CD4-positive, alpha-beta T cell treated with Interleukin-4 for 4 hours (primary cell): Measurements from ENCODE around the gene CLCN4.

ENCODE experiments used
- DNase-seq: peaks from one replicate; pipeline ENCODE4 v3.0.0-alpha.2; 2020

CLCN4 gene

DNA sequence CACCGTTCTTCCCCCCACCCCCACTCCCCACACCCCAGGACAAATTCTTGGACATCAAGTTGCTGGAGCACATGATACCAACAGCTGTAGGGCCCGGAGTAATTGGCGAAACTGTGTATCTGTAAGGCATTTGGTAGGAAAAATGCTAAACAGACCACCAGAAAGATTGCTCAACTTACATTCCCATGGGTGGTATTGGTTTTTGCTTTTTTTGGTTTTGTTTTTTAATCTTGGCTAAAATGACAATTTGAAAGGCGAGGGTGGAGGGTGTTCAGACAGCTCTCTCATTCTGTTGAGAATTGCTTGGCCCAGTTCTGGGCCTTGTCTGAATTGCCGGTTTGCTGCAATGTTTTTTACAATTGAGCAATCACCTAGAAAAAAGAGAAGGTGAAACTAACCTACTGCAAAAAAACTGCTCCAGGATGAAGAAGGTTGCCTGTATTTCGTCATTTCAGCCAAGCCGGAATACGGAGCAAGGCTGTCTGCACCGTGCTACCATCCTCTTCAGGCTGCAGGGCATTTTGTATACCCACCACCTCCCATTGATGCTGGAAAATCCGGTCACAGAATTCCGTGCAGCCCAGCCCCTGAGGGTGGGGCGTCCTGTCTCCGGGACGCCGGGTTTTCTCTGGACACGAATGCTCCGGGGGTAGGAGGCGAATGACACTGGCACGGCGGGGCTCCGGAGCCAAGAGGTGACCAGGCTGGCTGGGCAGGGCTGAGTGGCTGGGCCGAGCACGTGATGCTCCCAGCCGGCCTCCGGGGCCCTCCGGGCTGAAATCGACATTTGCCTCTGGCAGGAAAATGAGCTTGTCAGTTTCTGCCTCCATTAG lies at the start of gene CLCN4:
CLCN4 (plus strand) TSS at position 777 of the 833 bp plus-strand sequence. CDS start 28,058 bp downstream, outside the sequence.
- DNase-seq: no peak

DNA sequence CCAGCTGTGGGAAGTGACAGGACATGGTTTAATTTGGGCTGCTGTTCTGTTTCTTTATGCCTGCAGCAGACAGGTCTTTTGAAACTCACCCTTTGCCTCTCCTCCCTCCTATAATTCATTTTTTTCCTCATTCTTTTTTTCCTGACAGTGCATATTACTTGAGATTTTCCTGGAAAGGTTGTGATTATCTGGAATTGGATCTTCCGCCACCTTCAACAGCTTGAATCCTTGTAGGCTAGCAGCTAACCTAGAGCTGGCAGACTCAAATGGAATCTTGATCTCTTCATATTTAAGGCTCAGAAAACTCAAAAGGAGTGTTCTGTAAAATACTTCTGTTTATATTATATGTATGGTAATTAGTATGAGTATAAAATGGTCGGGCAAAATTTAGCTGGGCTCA lies 49.3 kb upstream of the CLCN4 start:
- DNase-seq: no peak

DNA sequence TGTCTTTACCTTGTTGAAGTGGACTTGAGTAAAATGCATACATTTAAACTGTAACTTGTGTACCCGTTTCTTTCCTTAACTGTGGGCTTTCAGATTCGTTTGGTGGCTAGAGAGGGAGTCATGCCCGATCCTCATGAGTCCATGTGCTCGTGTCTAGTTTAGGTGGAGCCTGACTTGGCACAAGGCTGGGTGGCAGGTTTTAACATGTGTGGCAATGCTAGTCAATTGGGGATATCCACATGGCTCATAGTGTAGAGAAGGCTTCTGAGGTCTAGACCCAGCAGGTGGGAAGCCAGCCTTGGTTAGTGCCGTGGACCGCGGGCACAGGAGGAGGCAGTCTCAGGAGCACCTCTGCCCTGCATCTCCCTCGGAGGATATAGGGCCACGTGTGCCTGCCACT lies 48.5 kb upstream of the CLCN4 start:
- no peak for DNase-seq

DNA sequence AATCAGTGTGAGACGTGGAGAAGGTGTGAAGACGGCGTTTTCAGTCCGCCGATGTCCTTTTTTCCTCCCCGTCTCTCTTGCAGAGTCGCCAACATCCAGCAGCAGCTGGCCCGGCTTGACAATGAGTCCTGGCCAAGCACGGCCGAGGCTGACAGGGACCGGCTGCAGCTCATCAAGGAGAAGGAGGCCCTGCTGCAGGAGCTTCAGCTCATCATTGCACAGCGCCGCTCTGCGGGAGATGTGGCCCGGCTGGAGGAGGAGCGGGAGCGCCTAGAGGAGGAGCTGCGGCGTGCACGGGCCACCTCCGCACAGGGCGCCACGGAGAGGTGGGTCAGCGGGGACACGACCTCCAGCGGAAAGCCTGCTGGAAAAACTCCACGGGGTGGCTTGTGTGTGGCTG lies 47.1 kb upstream of the CLCN4 start:
- DNase-seq: no peak

DNA sequence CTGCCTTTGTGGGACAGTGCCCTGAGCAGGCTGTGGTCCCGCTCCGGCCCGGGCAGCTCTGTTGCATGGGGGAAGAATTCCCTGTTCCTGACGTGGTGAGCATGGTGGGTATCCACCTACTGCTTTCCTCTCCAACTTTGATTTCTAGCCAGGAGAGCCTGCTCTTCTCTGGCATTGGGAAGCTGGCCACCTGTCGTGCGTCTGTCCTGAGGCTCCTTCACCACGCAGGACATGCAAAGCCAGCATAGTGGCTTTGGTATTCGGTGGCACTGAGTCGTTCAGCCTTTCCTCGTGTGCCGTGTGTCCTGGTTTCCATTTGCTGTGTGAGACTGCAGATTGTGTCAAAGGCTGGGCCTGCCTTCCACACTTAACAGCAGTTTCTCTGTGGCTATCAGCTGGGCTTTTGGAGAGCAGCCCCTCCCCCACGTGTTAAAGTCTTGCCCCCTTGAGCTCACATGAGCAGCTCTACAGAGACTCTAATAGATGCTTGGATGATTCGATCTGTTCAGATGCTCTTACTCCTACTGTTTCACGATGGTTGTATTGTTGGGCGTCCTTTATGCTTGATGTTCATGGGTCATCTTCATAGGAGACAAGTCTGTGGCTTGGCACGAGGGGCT lies 46.3 kb upstream of the CLCN4 start:
- no peak for DNase-seq

DNA sequence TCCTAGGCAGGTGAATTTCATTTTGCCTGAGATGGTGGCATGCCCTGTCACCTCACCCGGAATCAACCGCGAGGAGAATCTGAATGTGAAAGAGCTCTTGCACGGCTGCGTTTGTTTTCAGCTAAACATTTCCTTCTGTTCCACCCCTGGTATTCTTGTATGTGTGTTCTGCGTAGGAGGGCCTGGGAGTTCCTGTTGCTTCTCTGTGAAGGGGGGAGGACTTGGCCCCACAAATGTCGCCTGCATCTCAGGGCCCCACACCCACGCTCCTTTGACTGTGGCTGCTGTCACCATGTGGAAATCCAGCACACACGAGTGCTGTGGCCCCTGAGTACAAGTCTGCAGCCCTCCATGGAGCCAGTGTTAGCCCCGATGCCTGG lies 45.8 kb upstream of the CLCN4 start:
- DNase-seq: peak; percentile 78

DNA sequence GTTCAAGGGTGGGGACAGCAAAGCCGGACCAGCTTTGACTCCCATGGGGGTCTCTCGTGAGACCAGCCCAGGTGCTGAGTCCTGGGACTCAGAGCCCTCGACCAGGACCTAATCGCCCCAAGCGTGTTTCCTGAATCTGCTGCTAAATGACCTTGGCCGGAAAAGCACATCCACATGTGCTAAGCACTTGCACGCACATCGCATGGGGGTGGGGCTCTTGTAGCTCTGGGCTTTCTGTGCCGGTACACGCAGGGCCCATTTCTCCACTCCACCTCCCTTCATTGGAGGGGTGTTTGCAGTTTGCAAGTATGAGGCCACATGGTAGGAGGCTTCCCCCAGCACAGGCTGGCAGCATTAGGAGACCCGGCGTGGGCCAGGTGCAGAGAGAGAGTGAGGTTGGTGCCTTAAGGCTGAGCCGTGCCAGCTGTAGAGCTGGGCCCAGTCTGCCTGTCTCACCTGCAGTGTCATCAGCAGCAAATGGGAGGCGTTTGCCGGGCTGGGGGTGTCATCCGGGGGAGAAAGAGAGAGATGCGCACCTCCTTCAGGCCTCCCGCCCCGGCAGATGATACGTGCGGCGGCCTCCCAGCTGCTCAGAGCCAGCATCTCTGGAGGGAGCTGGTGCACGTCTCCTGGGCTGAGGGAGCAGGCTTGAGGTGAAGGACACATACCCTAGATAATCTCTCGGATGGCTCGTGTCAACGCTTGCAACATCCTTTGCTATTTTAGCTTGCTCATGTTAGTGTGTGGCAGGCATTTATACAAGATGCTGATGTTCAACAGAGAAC lies 45.2 kb upstream of the CLCN4 start:
- DNase-seq: peak; percentile 70

DNA sequence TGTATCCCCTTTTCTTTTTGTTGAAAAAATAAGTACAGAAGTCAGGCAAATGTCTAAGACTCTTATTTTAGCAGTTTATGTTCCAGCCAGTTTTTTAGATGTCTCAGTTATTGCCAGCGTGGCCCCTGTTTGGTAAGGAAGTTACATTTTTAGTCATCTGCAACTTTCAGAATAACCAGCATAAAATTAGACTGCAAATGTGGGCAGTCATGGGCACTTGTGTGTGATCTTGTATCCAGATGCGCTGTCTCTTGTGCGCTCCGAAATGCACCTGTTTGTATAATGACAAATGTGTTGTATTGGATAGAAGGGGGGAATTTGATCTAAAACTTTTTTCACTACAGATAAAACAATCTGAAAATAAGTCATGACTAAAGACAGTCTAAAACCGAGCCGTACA lies 44.3 kb upstream of the CLCN4 start:
- no peak for DNase-seq

DNA sequence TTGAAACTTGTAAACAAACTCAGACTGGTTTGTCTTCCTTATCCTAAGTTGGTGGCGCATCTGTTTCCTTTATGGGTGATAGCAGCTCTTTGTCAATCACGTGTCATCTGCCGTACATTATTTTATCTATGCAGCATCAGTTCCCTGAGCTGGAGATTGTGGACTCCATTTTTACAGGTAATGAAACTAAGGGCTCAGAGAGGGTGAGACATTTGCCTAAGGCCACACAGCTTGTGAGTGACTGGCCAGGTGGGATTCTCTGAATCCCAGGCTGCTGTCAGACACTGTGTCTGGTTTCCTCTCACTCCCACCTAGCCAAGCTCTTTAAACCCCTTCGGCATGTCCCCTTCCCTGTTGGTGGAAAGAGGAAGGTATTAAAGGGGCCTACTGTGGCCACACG lies 41.7 kb upstream of the CLCN4 start:
- no peak for DNase-seq

DNA sequence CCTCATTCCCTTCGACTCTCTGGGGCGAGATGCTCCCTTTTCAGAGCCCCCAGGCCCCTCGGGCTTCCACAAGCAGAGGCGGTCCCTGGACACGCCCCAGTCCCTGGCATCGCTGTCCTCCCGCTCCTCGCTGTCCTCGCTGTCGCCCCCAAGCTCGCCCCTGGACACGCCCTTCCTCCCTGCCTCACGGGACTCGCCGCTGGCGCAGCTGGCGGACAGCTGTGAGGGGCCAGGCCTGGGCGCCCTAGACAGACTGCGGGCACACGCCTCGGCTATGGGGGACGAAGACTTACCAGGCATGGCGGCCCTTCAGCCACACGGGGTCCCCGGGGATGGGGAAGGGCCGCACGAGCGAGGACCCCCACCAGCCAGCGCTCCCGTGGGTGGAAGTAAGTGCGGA lies 39.5 kb upstream of the CLCN4 start:
- no peak for DNase-seq

DNA sequence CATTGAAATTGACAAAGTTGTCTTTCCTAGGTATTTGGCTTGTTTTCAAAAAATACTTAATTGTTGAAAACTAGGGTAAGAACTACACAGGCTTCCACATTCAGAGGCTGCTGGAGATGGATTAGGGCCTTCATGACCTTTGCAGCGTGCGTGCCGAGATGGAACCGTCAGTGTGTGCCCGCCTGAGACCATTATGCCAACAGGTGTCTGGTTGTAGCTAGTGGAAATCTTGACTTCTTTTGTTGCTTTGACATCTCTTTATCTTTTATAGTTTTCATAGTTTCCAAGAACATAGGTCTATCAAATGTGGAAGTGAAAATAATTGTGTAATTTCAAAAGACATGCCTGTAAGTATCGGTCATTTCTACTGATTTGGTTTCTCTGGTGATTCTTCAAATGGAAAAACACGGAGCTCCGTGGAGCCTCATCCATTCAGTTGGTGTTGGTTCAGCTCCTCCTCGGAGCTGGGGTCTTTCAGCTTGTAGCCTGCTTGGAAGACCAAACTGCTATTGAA lies 38.9 kb upstream of the CLCN4 start:
- DNase-seq: no peak

DNA sequence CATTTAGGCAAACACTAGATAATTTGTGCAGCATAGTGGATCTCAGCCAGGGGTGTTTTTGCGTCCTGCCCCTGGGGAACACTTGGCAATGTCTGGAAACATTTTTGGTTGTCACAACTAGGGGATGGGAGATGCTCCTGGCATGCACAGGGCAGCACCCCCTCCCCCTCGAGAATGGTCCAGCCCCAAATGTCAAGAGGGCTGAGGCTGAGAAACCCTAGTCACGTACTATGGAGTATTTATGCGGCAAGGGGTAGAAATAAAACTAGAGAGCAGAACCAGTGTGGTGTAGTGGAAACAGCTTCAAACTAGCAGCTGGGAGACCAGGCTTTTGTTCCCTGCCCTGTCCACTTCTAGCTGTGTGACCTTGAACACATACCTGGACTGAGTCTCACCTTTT lies 38.2 kb upstream of the CLCN4 start:
- no peak for DNase-seq

DNA sequence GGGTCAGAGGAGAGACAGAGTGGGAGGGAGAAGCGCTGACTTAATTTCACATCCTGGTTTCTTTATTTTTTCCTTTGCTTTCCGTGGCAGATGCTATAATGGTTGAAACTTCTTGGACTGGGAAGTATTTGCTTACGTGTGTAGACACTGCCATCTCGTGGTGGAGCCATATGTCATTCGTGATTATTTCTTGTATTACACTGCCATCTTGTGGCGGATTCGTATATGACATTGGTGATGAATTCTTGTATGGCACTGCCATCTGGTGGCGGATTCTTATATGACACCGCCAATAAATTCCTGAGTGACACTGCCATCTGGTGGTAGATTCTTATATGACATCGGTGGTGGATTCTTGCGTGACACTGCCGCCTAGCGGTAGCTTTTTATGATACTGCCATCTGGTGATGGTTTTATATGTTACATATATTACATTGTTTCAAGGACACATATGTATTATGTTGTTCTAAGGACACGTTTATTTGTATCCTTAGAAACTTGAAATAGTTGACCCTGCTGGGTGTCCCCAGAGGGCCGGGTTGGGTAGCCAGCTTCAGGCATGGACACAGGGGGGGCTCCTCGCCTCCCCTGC lies 37.3 kb upstream of the CLCN4 start:
- DNase-seq: peak; percentile 62

DNA sequence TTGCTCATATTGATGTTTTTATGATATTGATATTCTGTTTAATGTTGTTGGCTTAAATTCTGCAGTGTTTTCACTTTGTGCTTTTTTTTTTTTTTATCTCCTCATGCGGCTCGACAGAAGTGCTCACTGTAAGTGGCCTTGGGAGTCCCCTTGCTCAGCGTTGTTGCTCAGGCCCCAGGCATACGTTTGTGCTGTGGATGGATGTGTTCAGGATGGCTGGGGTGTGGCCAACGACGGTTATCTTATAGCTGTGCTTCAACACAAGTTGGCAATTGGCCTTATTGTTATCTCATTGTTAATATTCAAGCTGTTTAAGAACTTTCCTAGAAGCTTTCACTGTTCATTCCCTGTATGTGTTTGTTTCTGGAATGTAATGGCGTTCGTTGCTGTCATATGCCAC lies 36.4 kb upstream of the CLCN4 start:
- DNase-seq: no peak

DNA sequence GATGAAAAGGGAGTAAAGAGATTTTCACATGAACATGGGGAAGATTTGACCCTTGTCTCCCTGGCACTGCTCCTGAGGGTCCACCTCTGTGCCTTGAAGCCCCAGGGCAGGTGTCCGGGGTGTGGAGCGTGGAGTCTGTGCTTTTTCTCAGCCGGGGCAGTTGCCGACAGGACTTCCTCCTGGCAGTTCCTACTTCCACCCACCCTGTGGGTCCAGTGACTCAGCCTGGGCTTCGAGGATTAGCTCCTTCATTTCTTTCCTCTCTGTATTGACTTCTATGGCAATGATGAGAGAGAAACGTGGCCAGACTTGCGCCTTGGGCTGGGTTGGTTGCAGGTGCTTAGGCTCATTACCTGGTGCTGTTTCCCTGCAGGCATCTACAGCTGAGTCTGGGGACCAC lies 35.9 kb upstream of the CLCN4 start:
- DNase-seq: no peak

DNA sequence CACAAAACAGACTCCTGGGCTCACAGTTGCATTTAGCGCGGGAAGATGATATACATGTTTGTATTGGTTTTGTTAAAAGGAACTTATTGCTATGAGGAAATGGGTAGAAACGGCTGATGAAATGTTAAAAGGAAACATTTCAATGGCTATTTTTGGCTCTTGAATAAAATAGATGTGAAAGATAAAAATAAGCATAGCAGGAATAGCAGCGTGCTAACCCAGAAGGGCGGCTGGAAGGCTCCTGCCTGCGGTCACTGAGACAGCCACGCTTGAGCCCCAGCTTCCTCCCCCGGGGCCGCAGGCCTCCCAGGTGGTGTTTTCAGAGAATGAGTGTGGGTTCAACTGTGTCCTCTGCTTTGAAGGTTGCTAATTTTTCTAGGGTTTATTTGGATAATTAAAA lies 35.0 kb upstream of the CLCN4 start:
- DNase-seq: no peak

DNA sequence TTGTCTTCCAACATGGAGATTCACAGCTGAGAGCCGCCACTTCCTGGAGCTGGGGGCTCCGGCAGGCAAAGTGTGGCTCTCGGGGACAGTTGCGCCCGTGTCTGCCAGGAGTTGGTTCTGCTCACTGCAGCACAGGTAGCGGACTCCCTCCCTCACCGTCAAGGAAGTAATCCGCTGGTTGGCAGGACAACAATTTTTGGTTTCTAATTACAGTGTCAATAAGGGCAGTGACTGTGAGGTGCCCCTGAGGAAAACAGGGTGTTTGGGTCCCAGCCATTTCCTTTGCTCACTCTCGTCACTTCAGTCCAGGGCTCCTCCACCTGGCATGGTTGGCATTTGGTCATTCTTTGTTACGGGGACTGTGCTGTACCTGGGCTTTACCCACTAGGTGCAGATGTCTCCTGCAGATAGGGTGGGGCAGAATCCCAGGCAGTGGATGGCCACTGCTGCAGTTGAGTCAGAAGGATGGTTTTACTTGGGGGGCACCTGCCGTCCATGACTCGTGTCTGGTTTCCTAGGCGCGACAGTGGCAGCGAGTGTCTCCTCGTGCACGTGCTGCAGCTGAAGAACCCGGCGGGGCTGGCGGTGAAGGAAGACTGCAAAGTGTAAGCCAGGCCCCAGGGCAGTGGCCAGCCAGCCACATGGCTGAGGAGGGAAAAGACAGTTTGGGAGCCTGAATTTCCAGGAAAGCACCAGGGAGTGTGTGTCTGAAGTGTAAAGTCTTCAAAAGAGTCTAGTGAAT lies 32.1 kb upstream of the CLCN4 start:
- DNase-seq: no peak

DNA sequence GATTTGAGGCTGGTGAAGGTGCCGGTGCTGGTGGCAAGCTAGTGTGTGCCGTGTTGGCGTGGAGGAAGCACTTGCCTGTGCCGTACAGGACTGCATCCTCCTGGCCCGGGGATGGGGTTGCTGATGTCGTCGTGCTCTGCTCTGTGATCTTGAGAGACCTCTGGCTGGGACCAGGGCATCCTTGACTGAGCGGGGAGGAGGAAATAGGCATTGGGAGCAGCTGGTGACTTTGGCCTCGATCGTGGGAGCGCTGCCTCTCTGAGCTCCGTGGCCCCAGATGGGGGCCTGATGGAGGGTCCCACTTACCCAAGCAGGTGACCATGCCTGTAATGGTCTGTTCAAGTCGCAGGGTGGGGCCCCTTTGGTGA lies 31.5 kb upstream of the CLCN4 start:
- no peak for DNase-seq

DNA sequence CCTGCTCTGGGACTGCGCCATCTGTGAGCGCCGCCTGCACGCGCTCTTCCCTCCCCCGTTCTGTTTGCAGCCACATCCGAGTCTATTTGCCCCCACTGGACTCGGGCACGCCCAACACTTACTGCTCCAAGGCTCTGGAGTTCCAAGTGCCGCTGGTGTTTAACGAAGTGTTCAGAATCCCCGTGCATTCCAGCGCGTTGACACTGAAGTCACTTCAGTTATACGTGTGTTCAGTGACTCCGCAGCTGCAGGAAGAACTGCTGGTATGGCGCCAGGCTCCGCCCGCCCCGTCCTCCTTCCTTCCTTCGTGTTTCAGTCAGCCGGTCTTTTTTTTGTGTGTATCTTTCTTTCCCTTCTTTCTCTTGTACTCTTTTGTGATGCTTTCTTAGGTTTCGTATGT lies 30.7 kb upstream of the CLCN4 start:
- DNase-seq: no peak

DNA sequence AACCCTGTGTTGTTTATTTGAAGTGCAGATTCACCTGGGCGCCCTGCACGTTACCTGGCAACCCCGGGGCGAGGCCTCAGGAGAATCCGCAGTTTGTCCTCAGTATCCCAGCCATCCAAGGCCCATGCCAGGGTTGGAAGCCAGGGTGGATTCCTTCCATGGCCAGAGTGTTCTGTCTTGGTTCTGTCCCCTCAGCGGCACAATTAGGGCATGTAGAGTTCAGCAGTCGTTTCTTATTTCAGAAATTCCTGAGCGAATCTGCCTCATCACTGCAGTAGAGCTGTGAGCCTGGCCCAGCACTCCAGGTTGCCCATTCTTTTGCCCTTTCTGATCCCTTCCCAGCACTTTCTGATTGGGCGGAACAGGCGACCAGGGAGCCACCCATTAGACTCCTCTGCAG lies 29.9 kb upstream of the CLCN4 start:
- no peak for DNase-seq

DNA sequence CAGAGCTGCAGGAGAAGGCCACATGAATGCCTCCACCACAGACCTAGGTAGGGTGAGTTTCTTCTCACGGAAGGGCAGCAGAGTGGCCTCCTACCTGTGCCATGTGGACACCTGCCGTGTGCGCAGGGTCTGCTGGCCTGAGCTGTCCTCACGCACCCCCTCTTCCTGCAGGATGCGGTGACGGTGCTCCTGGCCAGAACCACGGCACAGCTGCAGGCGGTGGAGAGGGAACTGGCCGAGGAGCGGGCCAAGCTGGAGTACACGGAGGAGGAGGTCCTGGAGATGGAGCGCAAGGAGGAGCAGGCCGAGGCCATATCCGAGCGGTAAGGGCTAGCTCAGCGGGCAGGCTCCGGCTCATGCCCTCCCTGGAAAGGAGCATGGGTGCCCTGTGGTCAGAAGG lies 28.4 kb upstream of the CLCN4 start:
- no peak for DNase-seq

DNA sequence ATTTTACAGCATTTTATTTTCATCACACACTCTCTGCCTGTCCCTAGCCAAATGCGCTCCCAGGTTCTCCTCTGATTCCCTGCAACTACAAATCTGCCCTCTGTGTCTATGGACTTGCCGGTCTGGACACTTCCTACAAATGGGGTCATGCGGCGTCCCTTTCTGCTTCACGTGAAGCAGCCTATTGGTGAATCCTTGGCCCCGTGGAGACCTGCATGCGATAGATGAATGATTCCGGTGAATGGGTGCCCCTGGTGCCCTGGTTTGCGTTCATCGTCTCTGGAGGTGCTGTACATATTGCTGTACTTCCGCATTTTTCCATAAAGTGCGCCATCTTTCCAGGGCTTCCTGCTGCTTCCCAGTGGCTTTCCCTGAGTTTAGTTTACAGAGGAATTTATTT lies 27.5 kb upstream of the CLCN4 start:
- no peak for DNase-seq

DNA sequence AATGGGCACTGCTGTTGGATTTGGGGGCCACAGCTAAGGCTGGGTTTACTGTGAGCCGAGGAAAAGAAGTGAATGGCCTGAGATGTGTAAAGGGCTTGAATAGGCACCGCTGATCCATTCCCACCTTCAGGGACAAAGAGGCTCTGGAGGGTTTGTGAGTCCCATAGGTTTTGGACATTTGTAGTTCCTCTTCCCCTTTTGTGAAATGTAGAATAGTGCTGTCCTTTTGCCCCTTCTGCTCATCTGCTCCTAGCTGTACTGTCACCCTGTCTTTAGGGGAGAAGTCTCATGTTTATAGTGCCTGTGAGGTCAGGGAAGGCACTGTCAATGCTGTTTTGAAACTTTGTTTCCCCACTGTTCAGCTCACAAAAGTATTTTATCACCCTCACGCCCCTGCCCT lies 26.4 kb upstream of the CLCN4 start:
- DNase-seq: no peak
